ENCODE measurements around the gene PSMB1.

GRCh38 chr6:170497841-170498301 is 55.2 kb downstream of the PSMB1 start:
- no peak for TF ChIP-seq POLR2A (IDR thresholded peaks at IDR 0.05)
- TF ChIP-seq, protein P1, sequence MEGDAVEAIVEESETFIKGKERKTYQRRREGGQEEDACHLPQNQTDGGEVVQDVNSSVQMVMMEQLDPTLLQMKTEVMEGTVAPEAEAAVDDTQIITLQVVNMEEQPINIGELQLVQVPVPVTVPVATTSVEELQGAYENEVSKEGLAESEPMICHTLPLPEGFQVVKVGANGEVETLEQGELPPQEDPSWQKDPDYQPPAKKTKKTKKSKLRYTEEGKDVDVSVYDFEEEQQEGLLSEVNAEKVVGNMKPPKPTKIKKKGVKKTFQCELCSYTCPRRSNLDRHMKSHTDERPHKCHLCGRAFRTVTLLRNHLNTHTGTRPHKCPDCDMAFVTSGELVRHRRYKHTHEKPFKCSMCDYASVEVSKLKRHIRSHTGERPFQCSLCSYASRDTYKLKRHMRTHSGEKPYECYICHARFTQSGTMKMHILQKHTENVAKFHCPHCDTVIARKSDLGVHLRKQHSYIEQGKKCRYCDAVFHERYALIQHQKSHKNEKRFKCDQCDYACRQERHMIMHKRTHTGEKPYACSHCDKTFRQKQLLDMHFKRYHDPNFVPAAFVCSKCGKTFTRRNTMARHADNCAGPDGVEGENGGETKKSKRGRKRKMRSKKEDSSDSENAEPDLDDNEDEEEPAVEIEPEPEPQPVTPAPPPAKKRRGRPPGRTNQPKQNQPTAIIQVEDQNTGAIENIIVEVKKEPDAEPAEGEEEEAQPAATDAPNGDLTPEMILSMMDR (IDR thresholded peaks at IDR 0.05), result no peak
- no peak for TF ChIP-seq EP300 (IDR thresholded peaks at IDR 0.05)
